DND-41 (cell line): Measurements from ENCODE around the gene ARHGAP25.
A peak's percentile ranks its signal among the peaks of the same experiment; 100 is the strongest.

Experiments used
- ATAC-seq: fragments of 200-7000 bp; cut with Tn5 transposase; 3 replicates; pipeline ENCODE4 v1.9.1; 2021; ENCODE audit warnings: low read depth; ENCODE audit not compliant: insufficient read depth
- DNase-seq: peaks from one replicate; pipeline ENCODE4 v3.0.0-alpha.2; 2020
- H2AFZ ChIP-seq: 2 replicates; pipeline ENCODE4 v1.6.0; 2012; ENCODE audit warnings: low read depth, low read length
- H3K27ac ChIP-seq: 2 replicates; pipeline ENCODE4 v1.5.1; 2012; ENCODE audit warnings: low read length, inconsistent platforms
- H3K27me3 ChIP-seq: fragments of 200-600 bp; sonication (generic); 2 replicates; pipeline ENCODE4 v1.6.0; 2012; ENCODE audit warnings: low read length, mild to moderate bottlenecking, inconsistent platforms; ENCODE audit not compliant: insufficient read depth, poor library complexity
- H3K36me3 ChIP-seq: 2 replicates; pipeline ENCODE4 v1.5.1; 2012; ENCODE audit warnings: low read length, inconsistent platforms; ENCODE audit not compliant: insufficient read depth
- H3K4me1 ChIP-seq: 2 replicates; pipeline ENCODE4 v1.5.1; 2012; ENCODE audit warnings: mild to moderate bottlenecking, low read length; ENCODE audit not compliant: insufficient read depth
- H3K4me2 ChIP-seq: 2 replicates; pipeline ENCODE4 v1.6.0; 2012; ENCODE audit warnings: mild to moderate bottlenecking, moderate library complexity, low read length, inconsistent platforms; ENCODE audit not compliant: insufficient read depth
- H3K4me3 ChIP-seq, 2 experiments: fragments of 200-600 bp in 1 of 2; shearing (Covaris generic) in 1 of 2; 2 replicates each; pipeline ENCODE4 v1.5.1; 2012 to 2016; ENCODE audit warnings: inconsistent platforms in 2 of 2, low read length in 2 of 2, mild to moderate bottlenecking in 2 of 2, low read depth in 1 of 2, moderate library complexity in 1 of 2
- H3K79me2 ChIP-seq: 2 replicates; pipeline ENCODE4 v1.6.0; 2012; ENCODE audit warnings: low read length, inconsistent platforms; ENCODE audit not compliant: insufficient read depth
- H3K9ac ChIP-seq: 2 replicates; pipeline ENCODE4 v1.6.0; 2012; ENCODE audit warnings: low read depth, mild to moderate bottlenecking, inconsistent platforms, low read length, moderate library complexity
- H3K9me3 ChIP-seq: 2 replicates; pipeline ENCODE4 v1.5.1; 2012; ENCODE audit warnings: low read length, moderate library complexity, mild to moderate bottlenecking, inconsistent platforms; ENCODE audit not compliant: insufficient read depth, severe bottlenecking
- H4K20me1 ChIP-seq: 2 replicates; pipeline ENCODE4 v1.6.0; 2012; ENCODE audit warnings: low read length; ENCODE audit not compliant: insufficient read depth
- CTCF ChIP-seq: IDR thresholded peaks from 2 replicates; pipeline ENCODE4 v1.5.1; 2012; ENCODE audit warnings: borderline replicate concordance, low read length, moderate library complexity, mild to moderate bottlenecking; ENCODE audit not compliant: poor library complexity, severe bottlenecking; ENCODE audit errors: extremely low read depth
- EZH2 ChIP-seq: IDR thresholded peaks from 3 replicates; pipeline ENCODE4 v1.6.1; 2012; ENCODE audit warnings: borderline replicate concordance, low read depth, mild to moderate bottlenecking, moderate library complexity, low read length, inconsistent platforms; ENCODE audit not compliant: severe bottlenecking

ARHGAP25 gene

GRCh38 chr2:68833162-68833561 is 98.6 kb downstream of the ARHGAP25 start:
- no peak overlapping the region for H3K4me3 ChIP-seq
- no peak overlapping the region for H3K9ac ChIP-seq
- H4K20me1 ChIP-seq: no peaks in the 10 kb centered on the region
- no peaks in the 10 kb centered on the region for H3K9me3 ChIP-seq
- no peaks in the 10 kb centered on the region for H3K79me2 ChIP-seq
- peak overlapping the region; percentile 95 for H3K27ac ChIP-seq
- peaks cover 68% of the 10 kb centered on the region for H3K4me1 ChIP-seq
- TF ChIP-seq EZH2 (no peak), CTCF (no peak)
- no peaks in the 10 kb centered on the region for H3K36me3 ChIP-seq
- no peak for DNase-seq
- H2AFZ ChIP-seq: no peak overlapping the region
- H3K27me3 ChIP-seq: no peaks in the 10 kb centered on the region
- no peak for ATAC-seq
- H3K4me2 ChIP-seq: no peak overlapping the region

GRCh38 chr2:68834737-68835376 is 100.2 kb downstream of the ARHGAP25 start:
- Histone ChIP-seq H4K20me1 (no peaks in the 10 kb centered on the region), H3K4me3 (no peak overlapping the region), H2AFZ (no peak overlapping the region), H3K79me2 (no peaks in the 10 kb centered on the region), H3K36me3 (no peaks in the 10 kb centered on the region), H3K9ac (no peak overlapping the region), H3K27ac (peak overlapping the region; percentile 60), H3K4me1 (peaks cover 51% of the 10 kb centered on the region), H3K9me3 (peaks cover 5% of the 10 kb centered on the region), H3K4me2 (no peak overlapping the region), H3K27me3 (no peaks in the 10 kb centered on the region)
- TF ChIP-seq CTCF (no peak), EZH2 (no peak)
- DNase-seq (no peak), ATAC-seq (no peak)

- peaks cover 43% of the 10 kb centered on the region for H3K4me1 ChIP-seq
- ATAC-seq (no peak), DNase-seq (no peak)
- H3K4me3 ChIP-seq: no peak overlapping the region
- H3K9ac ChIP-seq: no peak overlapping the region
- H3K27me3 ChIP-seq: no peaks in the 10 kb centered on the region
- peaks cover 5% of the 10 kb centered on the region for H3K9me3 ChIP-seq
- H3K36me3 ChIP-seq: no peaks in the 10 kb centered on the region
- H2AFZ ChIP-seq: peak overlapping the region; percentile 45
- H3K4me2 ChIP-seq: no peak overlapping the region
- TF ChIP-seq EZH2 (no peak), CTCF (no peak)
- H3K79me2 ChIP-seq: no peaks in the 10 kb centered on the region
- peak overlapping the region; percentile 60; the same call in 1 of the 2 replicates for H3K27ac ChIP-seq
- H4K20me1 ChIP-seq: no peaks in the 10 kb centered on the region
Observed at GRCh38 chr2:68835621-68836020, 101.0 kb downstream of the ARHGAP25 start.
